Measurements from ENCODE around the gene OAT.

DNA sequence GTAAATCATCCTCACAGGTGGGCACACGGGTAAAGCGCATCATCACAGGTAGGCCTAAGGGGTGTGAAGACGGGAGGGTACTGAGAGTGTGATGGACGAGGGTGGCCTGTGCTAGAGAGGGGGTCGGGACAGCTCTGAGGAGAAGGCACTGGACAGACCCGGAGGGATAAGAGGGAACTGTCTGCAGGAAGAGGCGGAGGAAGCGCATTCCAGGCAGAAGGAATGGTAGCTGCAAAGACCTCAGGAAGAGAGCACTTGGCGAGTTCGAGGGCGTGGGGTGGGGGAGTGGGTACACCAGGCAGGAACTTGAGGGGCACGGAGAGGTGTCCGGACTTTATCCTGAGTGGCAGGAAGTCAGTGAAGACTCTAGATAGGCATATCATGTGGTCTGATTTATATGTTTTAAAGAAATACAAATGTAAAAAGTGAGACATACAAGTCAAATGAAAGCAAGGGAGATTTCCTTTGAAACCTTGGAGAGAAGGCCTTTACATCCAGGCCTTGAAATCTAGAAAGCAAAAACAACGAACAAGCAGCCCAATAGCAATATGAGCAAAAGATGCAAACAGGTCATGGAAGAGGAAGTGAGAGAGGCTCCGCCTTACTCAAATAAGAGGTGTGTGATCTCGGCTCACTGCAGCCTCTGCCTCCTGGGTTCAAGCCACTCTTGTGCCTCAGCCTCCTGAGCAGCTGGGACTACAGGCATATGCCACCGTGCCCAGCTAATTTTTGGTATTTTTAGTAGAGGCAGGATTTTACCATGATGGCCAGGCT, 46.5 kb upstream of the OAT start:
- TF ChIP-seq, protein P1, sequence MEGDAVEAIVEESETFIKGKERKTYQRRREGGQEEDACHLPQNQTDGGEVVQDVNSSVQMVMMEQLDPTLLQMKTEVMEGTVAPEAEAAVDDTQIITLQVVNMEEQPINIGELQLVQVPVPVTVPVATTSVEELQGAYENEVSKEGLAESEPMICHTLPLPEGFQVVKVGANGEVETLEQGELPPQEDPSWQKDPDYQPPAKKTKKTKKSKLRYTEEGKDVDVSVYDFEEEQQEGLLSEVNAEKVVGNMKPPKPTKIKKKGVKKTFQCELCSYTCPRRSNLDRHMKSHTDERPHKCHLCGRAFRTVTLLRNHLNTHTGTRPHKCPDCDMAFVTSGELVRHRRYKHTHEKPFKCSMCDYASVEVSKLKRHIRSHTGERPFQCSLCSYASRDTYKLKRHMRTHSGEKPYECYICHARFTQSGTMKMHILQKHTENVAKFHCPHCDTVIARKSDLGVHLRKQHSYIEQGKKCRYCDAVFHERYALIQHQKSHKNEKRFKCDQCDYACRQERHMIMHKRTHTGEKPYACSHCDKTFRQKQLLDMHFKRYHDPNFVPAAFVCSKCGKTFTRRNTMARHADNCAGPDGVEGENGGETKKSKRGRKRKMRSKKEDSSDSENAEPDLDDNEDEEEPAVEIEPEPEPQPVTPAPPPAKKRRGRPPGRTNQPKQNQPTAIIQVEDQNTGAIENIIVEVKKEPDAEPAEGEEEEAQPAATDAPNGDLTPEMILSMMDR (IDR thresholded peaks at IDR 0.05) = no peak
- TF ChIP-seq POLR2A (IDR thresholded peaks at IDR 0.05) = no peak
- TF ChIP-seq EP300 (IDR thresholded peaks at IDR 0.05) = no peak
